Measurements from ENCODE around the gene SCN2A.

Gene SCN2A

GRCh38 chr2:165239230-165239629, at the start of gene SCN2A:
Gene SCN2A (plus strand): TSS chr2:165239414. CDS start chr2:165295824, 56,410 bp downstream.
- peak; percentile 23 for DNase-seq (ENCODE audit: low read depth)

- no peak for DNase-seq (ENCODE audit: low read depth)
Observed at GRCh38 chr2:165191096-165191728, 48.0 kb upstream of the SCN2A start.

GRCh38 chr2:165192729-165193128, 46.5 kb upstream of the SCN2A start:
- no peak for DNase-seq (ENCODE audit: low read depth)

- DNase-seq (ENCODE audit: low read depth) = no peak
Observed at GRCh38 chr2:165193178-165193777, 45.9 kb upstream of the SCN2A start.

GRCh38 chr2:165196411-165196810, 42.8 kb upstream of the SCN2A start:
- no peak for DNase-seq (ENCODE audit: low read depth)

GRCh38 chr2:165197346-165197745, 41.9 kb upstream of the SCN2A start:
- DNase-seq (ENCODE audit: low read depth) = no peak

GRCh38 chr2:165198181-165198580, 41.0 kb upstream of the SCN2A start:
- DNase-seq (ENCODE audit: low read depth) = no peak

- DNase-seq (ENCODE audit: low read depth) = no peak
Observed at GRCh38 chr2:165202239-165202638, 37.0 kb upstream of the SCN2A start.

- DNase-seq (ENCODE audit: low read depth) = peak; percentile 26
Observed at GRCh38 chr2:165203689-165204559, 35.3 kb upstream of the SCN2A start, which contains the start of gene SCN3A. Gene SCN3A (minus strand): TSS chr2:165204050. CDS start chr2:165176394, 27,656 bp downstream.

GRCh38 chr2:165205865-165206264, 33.3 kb upstream of the SCN2A start:
- DNase-seq (ENCODE audit: low read depth) = no peak

GRCh38 chr2:165208094-165208493, 31.1 kb upstream of the SCN2A start:
- no peak for DNase-seq (ENCODE audit: low read depth)

- DNase-seq (ENCODE audit: low read depth) = no peak
Observed at GRCh38 chr2:165214093-165214492, 25.1 kb upstream of the SCN2A start.

GRCh38 chr2:165219481-165219880, 19.7 kb upstream of the SCN2A start:
- no peak for DNase-seq (ENCODE audit: low read depth)

GRCh38 chr2:165224941-165225340, 14.3 kb upstream of the SCN2A start:
- no peak for DNase-seq (ENCODE audit: low read depth)

- DNase-seq (ENCODE audit: low read depth) = no peak
Observed at GRCh38 chr2:165227571-165227970, 11.6 kb upstream of the SCN2A start.

GRCh38 chr2:165237056-165237455, 2.2 kb upstream of the SCN2A start:
- DNase-seq (ENCODE audit: low read depth) = no peak

- DNase-seq (ENCODE audit: low read depth) = peak; percentile 14
Observed at GRCh38 chr2:165238295-165238694, 919 bp upstream of the SCN2A start.

- no peak for DNase-seq (ENCODE audit: low read depth)
Observed at GRCh38 chr2:165239856-165240515, 772 bp downstream of the SCN2A start.

- DNase-seq (ENCODE audit: low read depth) = no peak
Observed at GRCh38 chr2:165240916-165241315, 1.7 kb downstream of the SCN2A start.

GRCh38 chr2:165245081-165245793, 6.0 kb downstream of the SCN2A start:
- no peak for DNase-seq (ENCODE audit: low read depth)

- no peak for DNase-seq (ENCODE audit: low read depth)
Observed at GRCh38 chr2:165248238-165248637, 9.0 kb downstream of the SCN2A start.

GRCh38 chr2:165251366-165251765, 12.2 kb downstream of the SCN2A start:
- no peak for DNase-seq (ENCODE audit: low read depth)

All from stromal cell of bone marrow (primary cell).